HL-60 (cell line): ENCODE results near the gene NCAPH2.

Source experiments
- DNase-seq, 2 experiments: peaks; one replicate each; pipeline ENCODE4 v3.0.0-alpha.2; 2010 to 2020; ENCODE audit warnings: low read depth in 1 of 2, low spot score in 1 of 2
- H3K27ac ChIP-seq: fragments of 250-450 bp; sonication (Bioruptor Pico); replicated peaks from 2 replicates; pipeline ENCODE4 v1.5.1; 2020; ENCODE audit warnings: mild to moderate bottlenecking, moderate library complexity
- H3K27me3 ChIP-seq: fragments of 250-450 bp; sonication (Bioruptor Pico); 2 replicates; pipeline ENCODE4 v1.5.1; 2021; ENCODE audit warnings: mild to moderate bottlenecking, moderate library complexity; ENCODE audit not compliant: insufficient read depth, poor library complexity, severe bottlenecking
- H3K4me3 ChIP-seq: replicated peaks from 2 replicates; pipeline ENCODE4 v1.5.1; 2011; ENCODE audit warnings: mild to moderate bottlenecking, control low read depth, low read length; ENCODE audit not compliant: insufficient read depth
- CTCF ChIP-seq: IDR thresholded peaks from one replicate; pipeline ENCODE4 v1.5.1; 2011; ENCODE audit warnings: low read length, control low read depth, inconsistent platforms; ENCODE audit not compliant: insufficient read depth
- GABPA ChIP-seq: IDR thresholded peaks from 2 replicates; pipeline ENCODE4 v1.6.1; 2012; ENCODE audit warnings: low read depth
- POLR2AphosphoS5 ChIP-seq: IDR thresholded peaks from 2 replicates; pipeline ENCODE4 v1.6.1; 2012; ENCODE audit warnings: low read depth
- REST ChIP-seq: IDR thresholded peaks from 2 replicates; pipeline ENCODE4 v1.6.1; 2012; ENCODE audit warnings: low read depth; ENCODE audit not compliant: insufficient replicate concordance
- SPI1 ChIP-seq: IDR thresholded peaks from 2 replicates; pipeline ENCODE4 v1.6.1; 2012; ENCODE audit warnings: low read depth, mild to moderate bottlenecking, borderline replicate concordance

Gene NCAPH2

DNA sequence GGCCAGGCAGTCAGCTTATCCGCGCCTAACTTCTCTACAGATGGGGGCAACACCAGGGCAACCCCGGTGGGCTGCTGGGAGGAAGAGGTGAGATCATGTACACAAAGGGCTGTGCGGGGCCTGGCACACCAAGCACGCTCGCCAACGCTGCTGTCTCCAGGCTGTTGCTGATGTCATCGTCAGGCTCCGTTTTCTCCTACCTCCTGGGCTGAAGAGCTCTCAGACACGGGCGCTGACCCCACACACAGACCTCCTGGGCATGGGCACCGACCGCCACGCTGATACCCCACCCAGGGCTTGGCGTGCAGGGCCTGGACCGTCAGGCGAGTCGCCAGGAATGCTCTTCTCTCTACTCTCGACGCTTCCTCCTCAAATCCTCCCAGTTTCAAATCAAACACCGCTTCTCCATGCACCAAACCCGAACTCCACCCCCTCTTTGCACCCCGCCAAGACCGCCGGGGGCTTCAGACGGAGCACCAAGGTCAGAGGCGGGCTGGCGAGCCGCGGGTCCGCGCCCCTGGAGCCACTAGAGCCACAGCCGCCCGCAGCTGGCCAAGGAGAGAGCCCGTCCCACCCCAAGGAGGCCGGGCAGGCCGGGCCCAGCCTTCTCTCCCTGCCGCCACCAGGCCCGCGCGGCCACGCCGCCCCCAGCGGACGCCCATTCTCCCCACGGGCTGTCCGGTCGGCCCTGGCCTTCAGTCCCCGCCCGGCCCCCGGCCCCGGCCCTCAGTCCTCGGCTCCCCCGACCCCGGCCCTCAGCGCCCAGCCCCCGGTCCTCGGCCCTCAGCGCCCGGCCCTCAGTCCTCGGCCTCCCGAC is 34.0 kb upstream of the NCAPH2 start:
- peaks cover 2% of the 10 kb centered on the region for H3K27me3 ChIP-seq
- DNase-seq, result peak in 1 of 2 experiments; percentile 12
- TF ChIP-seq POLR2AphosphoS5 (no peak), SPI1 (no peak), REST (no peak), CTCF (no peak), GABPA (no peak)

GRCh38 chr22:50474710-50475651 is 33.0 kb upstream of the NCAPH2 start, which contains the start of gene SBF1:
Gene SBF1, minus strand, starts transcription at chr22:50475035. Its CDS starts 195 bp downstream, at chr22:50474840.
- peak; percentile 75 to 81 for DNase-seq
- no peak for TF ChIP-seq SPI1
- no peak for TF ChIP-seq CTCF
- no peak for TF ChIP-seq REST
- Histone ChIP-seq H3K27me3 (peaks cover 9% of the 10 kb centered on the region), H3K27ac (peak within 1 kb of the TSS; percentile 47), H3K4me3 (peak within 1 kb of the TSS; percentile 64)

More for the DNA sequence above, 34.0 kb upstream of the NCAPH2 start:
- peak overlapping the region; percentile 63 for H3K4me3 ChIP-seq
- peak overlapping the region; percentile 15; the same call in 1 of the 2 replicates for H3K27ac ChIP-seq

- Histone ChIP-seq H3K4me3 (no peak overlapping the region), H3K27ac (no peak overlapping the region), H3K27me3 (peaks cover 14% of the 10 kb centered on the region)
- no peak for DNase-seq
- no peak for TF ChIP-seq GABPA
- no peak for TF ChIP-seq POLR2AphosphoS5
- TF ChIP-seq REST, result no peak
- TF ChIP-seq SPI1, result no peak
- no peak for TF ChIP-seq CTCF
These were observed 32.4 kb upstream of the NCAPH2 start for GRCh38 chr22:50475652-50476002.
